ENCODE data around the gene RND1.
"Not testable (repeated sequence)": the region's sequence is repeated elsewhere in the genome, so short reads cannot be mapped to it uniquely, and the experiment has no call there.

RND1 gene

GRCh38 chr12:48868451-48868850 is 2.8 kb upstream of the RND1 start:
- no peak for DNase-seq (ENCODE audit: low spot score)

DNA sequence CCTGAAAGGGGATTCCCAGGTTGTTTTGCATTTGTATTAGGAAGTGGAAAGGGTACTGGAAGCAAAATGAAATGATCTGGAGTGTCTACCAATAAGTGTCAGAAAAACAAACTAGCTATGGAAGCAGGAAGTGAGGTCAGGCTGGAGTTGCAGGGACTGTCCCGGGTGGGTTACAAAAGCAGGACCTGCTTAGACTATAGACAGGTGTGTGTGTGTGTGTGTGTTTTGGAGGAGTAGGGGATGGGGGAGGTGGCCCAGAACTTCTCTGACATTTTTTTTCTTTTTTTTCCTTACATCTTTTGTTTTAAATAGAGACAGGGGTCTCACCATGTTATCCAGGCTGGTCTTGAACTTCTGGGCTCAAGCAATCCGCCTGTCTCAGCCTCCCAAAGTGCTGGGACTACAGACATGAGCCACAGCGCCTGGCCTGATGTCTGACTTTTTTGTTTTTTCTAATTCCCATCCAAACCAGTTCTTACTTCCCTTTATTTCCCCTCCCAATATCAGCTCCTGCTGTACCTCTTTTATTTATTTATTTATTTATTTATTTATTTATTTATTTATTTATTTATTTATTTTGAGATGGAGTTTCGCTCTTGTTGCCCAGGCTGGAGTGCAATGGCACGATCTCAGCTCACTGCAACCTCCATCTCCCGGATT is 512 bp upstream of the RND1 start:
- DNase-seq (ENCODE audit: low spot score), result no peak

DNA sequence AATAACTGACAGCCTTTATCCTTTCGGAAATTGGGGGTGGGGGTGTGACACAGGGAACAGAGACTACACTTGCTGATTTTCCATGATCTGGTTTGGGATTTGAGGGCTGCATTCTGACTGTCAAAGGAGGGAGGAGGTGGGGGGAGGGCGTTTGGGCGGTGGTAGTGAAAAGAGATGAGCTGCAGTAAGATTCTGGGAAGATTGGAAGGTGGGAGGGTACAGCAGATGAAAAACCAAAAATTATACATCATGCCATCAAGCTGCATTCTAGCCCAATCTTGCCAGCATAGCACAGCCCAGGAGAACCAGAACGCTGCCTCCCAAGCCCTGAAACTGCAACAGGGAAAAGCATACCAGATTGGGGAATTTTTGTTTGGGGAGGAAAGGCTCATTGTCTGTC is 2.4 kb downstream of the RND1 start:
- DNase-seq (ENCODE audit: low spot score), result no peak

GRCh38 chr12:48862760-48863159 is 2.9 kb downstream of the RND1 start:
- no peak for DNase-seq (ENCODE audit: low spot score)

- DNase-seq (ENCODE audit: low spot score), result no peak
Measured at GRCh38 chr12:48861111-48861510, 4.6 kb downstream of the RND1 start.

DNA sequence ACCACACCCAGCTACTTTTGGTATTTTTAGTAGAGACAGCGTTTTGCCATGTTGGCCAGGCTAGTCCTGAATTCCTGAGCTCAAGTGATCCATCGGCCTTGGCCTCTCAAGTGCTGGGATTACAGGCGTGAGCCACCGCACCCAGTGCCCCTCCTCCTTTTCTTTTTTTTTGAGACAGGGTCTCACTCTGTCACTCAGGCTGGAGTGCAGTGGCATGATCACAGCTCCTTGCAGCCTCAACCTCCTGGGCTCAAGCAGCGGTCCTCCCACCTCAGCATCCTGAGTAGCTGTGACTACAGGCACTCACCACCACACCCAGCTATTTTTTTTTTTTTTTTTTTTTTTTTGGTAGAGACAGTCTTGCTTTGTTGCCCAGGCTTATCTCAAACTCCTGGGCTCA is 5.4 kb downstream of the RND1 start:
- not testable (repeated sequence) for DNase-seq (ENCODE audit: low spot score)

DNA sequence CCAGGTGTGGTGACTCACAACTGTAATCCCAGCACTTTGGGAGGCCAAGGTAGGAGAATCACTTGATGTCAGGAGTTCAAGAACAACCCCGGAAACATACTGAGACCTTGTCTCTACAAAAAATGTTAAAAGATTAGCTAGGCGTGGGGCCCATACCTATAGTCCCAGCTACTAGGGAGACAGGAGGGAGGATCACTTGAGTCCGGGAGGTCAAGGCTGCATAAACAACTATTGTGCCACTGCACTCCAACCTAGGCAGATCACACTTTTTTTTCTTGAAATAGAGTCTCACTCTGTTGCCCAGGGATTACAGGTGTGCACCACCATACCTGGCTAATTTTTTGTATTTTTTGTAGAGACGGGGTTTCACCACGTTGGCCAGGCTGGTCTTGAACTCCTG is 6.1 kb downstream of the RND1 start:
- DNase-seq (ENCODE audit: low spot score), result no peak

DNA sequence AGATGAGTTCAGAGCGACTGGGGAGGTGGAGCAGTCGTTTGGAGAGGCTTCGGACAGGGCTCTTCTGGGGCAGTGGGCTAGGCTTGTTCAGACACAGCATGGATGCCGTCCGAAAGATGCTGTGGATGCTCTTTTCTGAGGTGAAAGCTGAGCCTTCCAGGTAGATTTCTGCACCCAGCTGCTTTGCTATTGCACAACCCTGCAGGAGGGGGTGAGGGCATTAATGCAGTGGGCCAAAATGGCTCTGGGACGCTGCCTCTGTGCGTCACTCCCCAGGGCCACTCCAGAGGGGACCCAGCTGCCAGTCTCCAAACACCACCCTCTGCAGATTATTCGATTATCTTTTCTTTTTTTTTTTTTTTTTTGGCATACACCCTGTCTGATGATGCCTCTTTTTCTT is 7.6 kb downstream of the RND1 start:
- DNase-seq (ENCODE audit: low spot score), result no peak

DNA sequence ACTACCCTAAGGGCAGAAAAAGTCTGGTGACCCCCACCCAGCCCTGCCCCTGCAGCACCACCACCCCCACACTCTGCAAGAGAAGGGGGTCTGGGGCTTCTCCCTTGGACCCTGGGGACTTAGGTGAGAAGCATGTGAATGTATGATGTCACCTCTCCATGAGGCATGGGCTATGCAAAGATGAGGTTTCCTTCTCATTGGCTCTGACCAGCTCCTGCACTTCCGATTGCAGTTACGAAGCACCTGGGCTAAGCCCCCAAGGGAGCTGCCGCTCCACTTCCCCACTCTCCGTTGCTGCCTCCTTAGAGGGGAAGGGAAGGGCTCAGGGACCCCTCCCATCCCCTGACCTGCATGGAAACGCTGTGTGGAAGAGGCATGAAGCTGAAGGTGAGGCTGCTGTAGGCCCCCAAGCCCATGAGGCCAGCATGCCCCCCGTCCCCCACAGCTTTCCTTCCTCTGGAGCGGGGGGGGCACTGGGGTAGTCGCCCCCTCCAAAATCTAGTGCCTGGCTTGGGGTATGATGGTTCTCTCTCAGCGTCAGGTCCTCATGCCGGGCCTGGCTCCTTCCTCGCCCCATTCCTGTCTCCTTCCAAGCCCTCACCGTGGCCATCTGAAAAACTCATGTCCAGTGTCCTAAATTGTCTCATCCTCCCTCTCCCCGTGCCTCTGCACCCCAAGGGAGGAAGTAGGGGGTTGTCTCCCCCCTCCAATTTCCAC is 8.2 kb downstream of the RND1 start:
- DNase-seq (ENCODE audit: low spot score), result no peak

DNA sequence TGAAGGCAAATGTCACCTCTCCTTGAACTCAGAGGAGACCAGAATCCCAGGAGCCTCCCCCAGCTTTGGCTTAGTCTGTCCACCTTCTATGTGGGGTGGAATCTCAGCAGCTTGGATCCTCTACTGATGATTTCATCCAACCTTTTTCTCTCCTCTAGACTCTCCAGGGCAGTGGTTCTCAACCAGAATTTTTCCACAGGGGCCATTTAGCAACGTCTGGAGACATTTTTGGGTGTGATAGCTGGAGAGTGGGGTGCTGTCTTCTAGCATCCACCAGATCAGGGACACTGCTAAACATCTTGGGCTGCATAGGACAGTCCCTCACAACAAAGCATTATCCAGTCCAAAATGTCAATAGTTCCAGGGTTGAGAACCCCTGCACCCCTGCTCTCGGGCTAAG is 9.3 kb downstream of the RND1 start:
- no peak for DNase-seq (ENCODE audit: low spot score)

DNA sequence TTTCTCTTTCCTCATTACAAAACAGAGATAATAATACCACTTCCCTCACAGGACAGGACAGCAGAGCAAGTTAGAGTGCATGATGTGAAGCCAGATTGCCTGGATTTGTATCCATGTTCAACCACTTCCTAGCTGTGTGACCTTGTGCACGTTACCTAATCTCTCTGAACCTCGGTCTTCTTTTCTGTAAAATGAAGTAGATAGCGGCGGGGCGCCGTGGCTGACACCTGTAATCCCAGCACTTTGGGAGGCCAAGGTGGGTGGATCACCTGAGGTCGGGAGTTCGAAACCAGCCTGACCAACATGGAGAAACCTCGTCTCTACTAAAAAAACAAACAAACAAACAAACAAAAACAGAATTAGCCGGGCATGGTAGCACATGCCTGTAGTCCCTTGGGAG is 10.7 kb downstream of the RND1 start:
- not testable (repeated sequence) for DNase-seq (ENCODE audit: low spot score)

DNA sequence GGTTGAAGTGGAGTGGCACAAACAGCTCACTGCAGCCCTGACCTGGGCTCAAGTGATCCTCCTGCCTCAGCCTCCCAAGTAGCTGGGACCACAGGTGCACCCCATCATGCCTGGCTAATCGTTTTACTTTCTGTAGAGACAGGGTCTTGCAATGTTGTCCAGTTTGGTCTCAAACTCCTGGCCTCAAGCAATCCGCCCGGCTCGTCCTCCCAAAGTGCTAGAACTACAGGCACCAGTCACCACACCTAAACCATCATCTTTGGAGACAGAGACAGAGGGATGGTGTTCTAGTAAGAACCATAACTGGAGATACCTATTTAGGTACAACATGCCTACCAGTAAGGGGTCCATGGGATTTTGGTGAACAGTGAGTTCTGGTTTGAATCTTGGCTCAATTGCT is 11.2 kb downstream of the RND1 start:
- no peak for DNase-seq (ENCODE audit: low spot score)

DNA sequence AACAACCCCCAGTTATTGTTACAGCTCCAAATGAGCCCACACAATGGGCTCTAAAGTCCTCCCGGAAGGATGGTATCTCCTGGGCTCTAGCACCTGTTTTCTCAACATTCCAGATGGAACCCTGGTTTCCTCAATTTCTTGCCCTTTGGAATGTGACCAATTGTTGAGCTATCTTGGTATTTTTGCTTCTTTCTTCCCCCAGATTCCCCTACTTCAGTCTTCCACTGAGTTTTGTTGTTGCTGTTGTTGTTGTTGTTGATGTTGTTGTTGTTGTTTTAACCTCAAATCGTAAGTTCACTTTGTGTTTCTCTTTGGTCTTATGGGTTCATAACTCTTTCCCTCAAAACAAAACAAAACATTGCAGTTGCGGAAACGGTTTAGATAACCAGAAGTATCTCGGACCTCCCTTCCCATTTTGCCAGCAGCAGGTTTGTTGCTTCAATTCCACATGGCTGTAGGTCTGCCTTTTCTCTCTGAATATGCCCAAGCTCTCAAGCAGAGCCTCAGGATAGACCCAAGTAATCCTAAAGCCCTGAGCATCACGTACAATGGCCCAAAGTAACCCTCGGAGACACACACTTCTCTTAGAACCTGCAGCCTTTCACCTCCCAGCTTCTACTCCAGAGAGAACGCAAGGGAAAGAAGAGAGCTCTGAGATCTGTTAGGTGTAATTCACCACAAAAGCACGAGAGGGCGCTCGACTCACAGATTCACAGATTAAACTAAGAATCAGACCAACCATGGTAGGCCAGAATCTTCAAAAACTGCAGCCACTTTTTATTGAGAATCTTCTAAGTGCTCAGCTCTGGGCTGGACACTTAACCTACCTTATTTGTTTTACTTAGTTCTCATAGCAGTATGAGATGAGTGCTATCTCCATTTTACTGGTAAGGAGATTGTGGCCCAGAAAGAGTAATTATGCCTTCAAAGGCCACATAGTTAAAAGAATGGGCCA is 12.7 kb downstream of the RND1 start:
- peak; percentile 80 for DNase-seq (ENCODE audit: low spot score)

- peak; percentile 98 for DNase-seq (ENCODE audit: low spot score)
Measured at GRCh38 chr12:48851883-48852733, 13.6 kb downstream of the RND1 start, which contains the start of gene DDX23. Gene DDX23, minus strand, starts transcription at chr12:48852163. Its CDS starts 6,381 bp downstream, at chr12:48845782.

GRCh38 chr12:48842021-48842420 is 23.6 kb downstream of the RND1 start:
- DNase-seq (ENCODE audit: low spot score), result not testable (repeated sequence)

DNA sequence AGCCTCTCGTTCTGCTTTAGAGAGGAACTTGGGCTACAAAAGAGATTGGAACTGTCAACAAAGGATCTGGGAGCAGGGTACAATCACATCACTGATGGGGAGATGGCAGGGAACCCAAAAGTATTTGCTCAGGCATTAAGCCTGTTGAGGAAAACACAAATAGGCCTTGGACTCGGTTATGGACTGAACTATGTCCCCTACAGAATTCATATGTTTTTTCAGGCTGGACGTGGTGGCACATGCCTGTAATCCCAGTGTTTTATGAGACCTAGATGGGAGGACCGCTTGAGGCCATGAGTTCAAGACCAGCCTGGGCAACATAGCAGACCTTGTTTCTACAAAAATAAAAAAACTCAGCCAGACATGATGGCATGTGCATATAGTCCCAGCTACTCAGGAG is 27.6 kb downstream of the RND1 start:
- no peak for DNase-seq (ENCODE audit: low spot score)

GRCh38 chr12:48832321-48833060 is 33.2 kb downstream of the RND1 start:
- DNase-seq (ENCODE audit: low spot score), result no peak

GRCh38 chr12:48831257-48831656 is 34.4 kb downstream of the RND1 start:
- DNase-seq (ENCODE audit: low spot score), result no peak

- DNase-seq (ENCODE audit: low spot score), result no peak
Measured at GRCh38 chr12:48828841-48829575, 36.7 kb downstream of the RND1 start.

DNA sequence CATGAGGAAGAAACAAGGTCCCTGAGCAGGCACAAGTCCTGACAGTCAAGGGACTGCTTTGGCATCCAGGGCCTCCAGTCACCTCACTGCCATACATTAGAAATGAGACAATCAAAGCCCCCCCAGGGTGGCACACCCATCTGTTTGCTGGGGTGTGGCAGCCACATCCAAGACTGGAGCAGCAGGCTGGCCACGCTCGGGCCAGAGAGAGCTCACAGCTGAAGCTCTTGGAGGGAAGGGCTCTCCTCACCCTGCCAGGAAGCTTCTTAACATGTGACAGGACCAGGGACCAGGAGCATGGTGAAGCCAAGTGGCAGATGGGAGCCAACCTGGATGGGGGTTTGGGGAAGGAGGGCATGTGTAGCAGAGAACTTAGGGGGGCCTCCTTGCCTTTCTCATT is 37.4 kb downstream of the RND1 start:
- DNase-seq (ENCODE audit: low spot score), result no peak
